ENCODE data around the gene METTL9. TPM values are rescaled to one million over a fixed set of nuclear protein-coding genes. Genes with fewer than 3 reads are reported as not detected.

The METTL9 gene
- total RNA-seq, 1 donor from 2014 or later: 225 TPM

DNA sequence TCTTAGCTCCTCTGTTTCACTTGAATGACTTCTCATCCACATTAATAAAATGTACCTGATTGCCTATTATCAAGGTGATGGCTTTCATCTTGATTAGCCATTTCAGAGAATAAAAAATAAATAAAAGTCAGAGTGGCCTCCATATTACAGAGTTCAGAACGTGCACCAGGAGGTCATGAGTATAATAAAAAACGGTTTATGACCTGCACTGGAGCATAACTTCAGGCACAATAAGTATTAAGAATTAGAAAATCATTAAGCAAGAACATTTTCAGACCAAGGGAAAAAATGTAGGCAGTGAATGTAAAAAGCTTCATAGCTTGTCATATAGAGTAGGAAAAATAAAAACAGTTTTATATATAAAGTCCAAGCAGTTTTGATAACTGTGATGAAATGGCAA lies 11.4 kb downstream of the METTL9 start:
- FAIRE-seq: no peak
- Histone ChIP-seq H3K36me3 (ENCODE audit: control insufficient read depth, insufficient read depth, low read length) (peaks cover 3% of the 10 kb centered on the region), H3K27me3 (ENCODE audit: control insufficient read depth, insufficient read depth, low read length) (no peaks in the 10 kb centered on the region), H3K4me3 (ENCODE audit: low read depth, low read length) (no peak overlapping the region)
- no peak for DNase-seq (ENCODE audit: low read depth)
- TF ChIP-seq, protein P1, sequence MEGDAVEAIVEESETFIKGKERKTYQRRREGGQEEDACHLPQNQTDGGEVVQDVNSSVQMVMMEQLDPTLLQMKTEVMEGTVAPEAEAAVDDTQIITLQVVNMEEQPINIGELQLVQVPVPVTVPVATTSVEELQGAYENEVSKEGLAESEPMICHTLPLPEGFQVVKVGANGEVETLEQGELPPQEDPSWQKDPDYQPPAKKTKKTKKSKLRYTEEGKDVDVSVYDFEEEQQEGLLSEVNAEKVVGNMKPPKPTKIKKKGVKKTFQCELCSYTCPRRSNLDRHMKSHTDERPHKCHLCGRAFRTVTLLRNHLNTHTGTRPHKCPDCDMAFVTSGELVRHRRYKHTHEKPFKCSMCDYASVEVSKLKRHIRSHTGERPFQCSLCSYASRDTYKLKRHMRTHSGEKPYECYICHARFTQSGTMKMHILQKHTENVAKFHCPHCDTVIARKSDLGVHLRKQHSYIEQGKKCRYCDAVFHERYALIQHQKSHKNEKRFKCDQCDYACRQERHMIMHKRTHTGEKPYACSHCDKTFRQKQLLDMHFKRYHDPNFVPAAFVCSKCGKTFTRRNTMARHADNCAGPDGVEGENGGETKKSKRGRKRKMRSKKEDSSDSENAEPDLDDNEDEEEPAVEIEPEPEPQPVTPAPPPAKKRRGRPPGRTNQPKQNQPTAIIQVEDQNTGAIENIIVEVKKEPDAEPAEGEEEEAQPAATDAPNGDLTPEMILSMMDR (IDR thresholded peaks at IDR 0.05; ENCODE audit: insufficient read depth, low read length, severe bottlenecking): no peak

DNA sequence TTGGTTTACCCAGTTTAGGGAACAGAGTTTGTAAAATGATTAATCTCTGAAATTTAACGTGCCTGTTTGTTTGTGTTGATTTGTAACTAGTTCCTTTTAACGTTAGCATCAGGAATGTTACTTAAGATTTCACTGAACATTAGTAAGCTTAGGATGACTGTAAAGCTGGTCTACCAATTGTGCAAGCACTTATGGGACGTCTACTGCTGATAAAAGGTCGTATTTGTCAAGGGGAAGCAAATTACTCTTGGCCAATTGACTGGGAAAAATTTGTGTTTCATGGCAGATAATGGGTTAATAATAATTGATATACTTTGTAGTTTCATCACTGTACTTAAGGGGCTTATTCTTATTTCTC lies 11.8 kb downstream of the METTL9 start:
- Histone ChIP-seq H3K36me3 (ENCODE audit: control insufficient read depth, insufficient read depth, low read length) (peaks cover 5% of the 10 kb centered on the region), H3K4me3 (ENCODE audit: low read depth, low read length) (peak overlapping the region; percentile 3), H3K27me3 (ENCODE audit: control insufficient read depth, insufficient read depth, low read length) (no peaks in the 10 kb centered on the region)
- TF ChIP-seq, protein P1 (IDR thresholded peaks at IDR 0.05; ENCODE audit: insufficient read depth, low read length, severe bottlenecking): no peak
- FAIRE-seq: no peak
- DNase-seq (ENCODE audit: low read depth): peak; percentile 91

DNA sequence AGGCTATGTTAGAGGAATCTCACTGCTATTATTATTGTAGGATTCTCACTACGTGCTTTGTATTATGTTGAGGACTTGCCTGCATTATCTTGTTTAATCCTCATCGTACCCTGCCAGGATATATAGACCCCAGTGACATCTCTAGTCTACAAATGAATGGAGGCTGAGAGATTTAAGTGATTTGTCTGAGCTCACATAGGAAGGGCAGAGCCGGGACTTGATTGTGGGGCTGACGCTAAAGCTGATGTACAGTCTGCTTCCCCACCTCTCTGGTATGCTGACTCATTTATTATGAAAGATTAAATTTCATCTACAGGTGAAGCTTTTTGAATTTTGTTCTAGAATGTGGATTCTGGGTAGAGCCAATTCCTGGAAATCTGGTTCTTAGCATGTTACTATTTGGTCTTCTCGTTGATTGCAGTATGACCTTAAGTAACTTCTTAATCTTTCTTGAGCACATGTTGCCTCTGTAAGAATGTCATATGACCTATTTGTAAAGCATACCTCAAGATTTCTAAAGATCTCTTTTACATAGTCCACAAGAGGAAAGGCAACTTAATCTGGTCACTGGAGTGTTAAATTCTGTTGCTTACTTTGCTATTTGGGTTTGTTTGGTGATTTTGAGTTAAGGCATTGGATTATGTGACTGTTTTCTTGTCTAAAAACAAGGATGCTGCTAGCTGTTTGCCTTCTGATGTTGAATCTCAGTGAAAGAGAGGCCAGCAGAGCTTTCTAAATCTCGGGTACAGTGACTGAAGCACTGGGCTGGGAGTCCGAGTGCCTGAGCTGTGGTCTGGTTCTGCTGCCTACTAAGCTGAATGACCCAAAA lies 12.4 kb downstream of the METTL9 start:
- Histone ChIP-seq H3K27me3 (ENCODE audit: control insufficient read depth, insufficient read depth, low read length) (no peaks in the 10 kb centered on the region), H3K36me3 (ENCODE audit: control insufficient read depth, insufficient read depth, low read length) (peaks cover 5% of the 10 kb centered on the region), H3K4me3 (ENCODE audit: low read depth, low read length) (peak overlapping the region; percentile 3)
- peak; percentile 86 for DNase-seq (ENCODE audit: low read depth)
- no peak for FAIRE-seq
- TF ChIP-seq, protein P1 (IDR thresholded peaks at IDR 0.05; ENCODE audit: insufficient read depth, low read length, severe bottlenecking): no peak

DNA sequence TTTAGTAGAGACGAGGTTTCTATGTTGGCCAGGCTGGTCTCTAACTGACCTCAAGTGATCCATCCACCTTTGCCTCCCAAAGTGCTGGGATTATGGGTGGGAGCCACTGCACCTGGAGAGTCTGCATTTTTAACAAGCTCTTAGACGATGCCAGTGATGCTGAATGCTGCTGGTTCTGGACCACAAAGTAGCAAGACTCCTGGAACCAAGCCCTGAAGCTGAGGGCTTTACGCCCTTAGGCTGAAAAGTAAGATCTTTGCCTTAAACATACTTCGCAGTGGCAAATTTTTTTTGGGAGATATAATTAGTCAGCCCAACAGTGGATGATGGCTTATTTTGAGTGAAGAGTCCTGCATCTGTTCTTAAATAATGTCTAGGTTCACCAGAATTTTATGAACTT lies 14.0 kb downstream of the METTL9 start:
- Histone ChIP-seq H3K4me3 (ENCODE audit: low read depth, low read length) (no peak overlapping the region), H3K36me3 (ENCODE audit: control insufficient read depth, insufficient read depth, low read length) (peaks cover 5% of the 10 kb centered on the region), H3K27me3 (ENCODE audit: control insufficient read depth, insufficient read depth, low read length) (no peaks in the 10 kb centered on the region)
- DNase-seq (ENCODE audit: low read depth) (no peak), FAIRE-seq (no peak)
- TF ChIP-seq, protein P1 (IDR thresholded peaks at IDR 0.05; ENCODE audit: insufficient read depth, low read length, severe bottlenecking): no peak

DNA sequence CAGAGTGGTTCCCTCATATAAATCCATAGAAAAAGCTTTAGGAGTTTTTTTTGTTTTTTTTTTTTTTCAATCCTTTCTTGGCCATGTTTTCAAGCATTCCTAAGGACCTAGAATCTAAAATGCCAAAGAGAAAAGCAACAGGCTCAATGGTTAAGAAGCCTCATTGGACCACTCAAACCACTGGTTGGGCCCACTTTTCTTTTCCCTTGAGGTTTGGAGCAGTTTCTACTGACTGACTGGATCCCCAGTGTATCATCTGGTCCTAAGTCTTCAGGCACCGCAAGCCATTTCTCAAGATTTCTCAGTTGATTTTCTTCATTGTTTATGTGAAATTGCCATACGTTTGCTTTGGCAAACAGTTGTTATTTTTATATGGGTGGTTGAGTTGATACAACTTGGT lies 14.4 kb downstream of the METTL9 start:
- DNase-seq (ENCODE audit: low read depth) (no peak), FAIRE-seq (no peak)
- H3K4me3 ChIP-seq (ENCODE audit: low read depth, low read length): no peak overlapping the region

More for the DNA sequence above, 14.4 kb downstream of the METTL9 start:
- Histone ChIP-seq H3K36me3 (ENCODE audit: control insufficient read depth, insufficient read depth, low read length) (peaks cover 5% of the 10 kb centered on the region), H3K27me3 (ENCODE audit: control insufficient read depth, insufficient read depth, low read length) (no peaks in the 10 kb centered on the region)
- TF ChIP-seq, protein P1 (IDR thresholded peaks at IDR 0.05; ENCODE audit: insufficient read depth, low read length, severe bottlenecking): no peak

Data from bronchial epithelial cell (primary cell).